Measurements from ENCODE around the gene ARID2.

ARID2 gene, protein sequence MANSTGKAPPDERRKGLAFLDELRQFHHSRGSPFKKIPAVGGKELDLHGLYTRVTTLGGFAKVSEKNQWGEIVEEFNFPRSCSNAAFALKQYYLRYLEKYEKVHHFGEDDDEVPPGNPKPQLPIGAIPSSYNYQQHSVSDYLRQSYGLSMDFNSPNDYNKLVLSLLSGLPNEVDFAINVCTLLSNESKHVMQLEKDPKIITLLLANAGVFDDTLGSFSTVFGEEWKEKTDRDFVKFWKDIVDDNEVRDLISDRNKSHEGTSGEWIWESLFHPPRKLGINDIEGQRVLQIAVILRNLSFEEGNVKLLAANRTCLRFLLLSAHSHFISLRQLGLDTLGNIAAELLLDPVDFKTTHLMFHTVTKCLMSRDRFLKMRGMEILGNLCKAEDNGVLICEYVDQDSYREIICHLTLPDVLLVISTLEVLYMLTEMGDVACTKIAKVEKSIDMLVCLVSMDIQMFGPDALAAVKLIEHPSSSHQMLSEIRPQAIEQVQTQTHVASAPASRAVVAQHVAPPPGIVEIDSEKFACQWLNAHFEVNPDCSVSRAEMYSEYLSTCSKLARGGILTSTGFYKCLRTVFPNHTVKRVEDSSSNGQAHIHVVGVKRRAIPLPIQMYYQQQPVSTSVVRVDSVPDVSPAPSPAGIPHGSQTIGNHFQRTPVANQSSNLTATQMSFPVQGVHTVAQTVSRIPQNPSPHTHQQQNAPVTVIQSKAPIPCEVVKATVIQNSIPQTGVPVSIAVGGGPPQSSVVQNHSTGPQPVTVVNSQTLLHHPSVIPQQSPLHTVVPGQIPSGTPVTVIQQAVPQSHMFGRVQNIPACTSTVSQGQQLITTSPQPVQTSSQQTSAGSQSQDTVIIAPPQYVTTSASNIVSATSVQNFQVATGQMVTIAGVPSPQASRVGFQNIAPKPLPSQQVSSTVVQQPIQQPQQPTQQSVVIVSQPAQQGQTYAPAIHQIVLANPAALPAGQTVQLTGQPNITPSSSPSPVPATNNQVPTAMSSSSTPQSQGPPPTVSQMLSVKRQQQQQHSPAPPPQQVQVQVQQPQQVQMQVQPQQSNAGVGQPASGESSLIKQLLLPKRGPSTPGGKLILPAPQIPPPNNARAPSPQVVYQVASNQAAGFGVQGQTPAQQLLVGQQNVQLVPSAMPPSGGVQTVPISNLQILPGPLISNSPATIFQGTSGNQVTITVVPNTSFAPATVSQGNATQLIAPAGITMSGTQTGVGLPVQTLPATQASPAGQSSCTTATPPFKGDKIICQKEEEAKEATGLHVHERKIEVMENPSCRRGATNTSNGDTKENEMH (N-terminal part only)

DNA sequence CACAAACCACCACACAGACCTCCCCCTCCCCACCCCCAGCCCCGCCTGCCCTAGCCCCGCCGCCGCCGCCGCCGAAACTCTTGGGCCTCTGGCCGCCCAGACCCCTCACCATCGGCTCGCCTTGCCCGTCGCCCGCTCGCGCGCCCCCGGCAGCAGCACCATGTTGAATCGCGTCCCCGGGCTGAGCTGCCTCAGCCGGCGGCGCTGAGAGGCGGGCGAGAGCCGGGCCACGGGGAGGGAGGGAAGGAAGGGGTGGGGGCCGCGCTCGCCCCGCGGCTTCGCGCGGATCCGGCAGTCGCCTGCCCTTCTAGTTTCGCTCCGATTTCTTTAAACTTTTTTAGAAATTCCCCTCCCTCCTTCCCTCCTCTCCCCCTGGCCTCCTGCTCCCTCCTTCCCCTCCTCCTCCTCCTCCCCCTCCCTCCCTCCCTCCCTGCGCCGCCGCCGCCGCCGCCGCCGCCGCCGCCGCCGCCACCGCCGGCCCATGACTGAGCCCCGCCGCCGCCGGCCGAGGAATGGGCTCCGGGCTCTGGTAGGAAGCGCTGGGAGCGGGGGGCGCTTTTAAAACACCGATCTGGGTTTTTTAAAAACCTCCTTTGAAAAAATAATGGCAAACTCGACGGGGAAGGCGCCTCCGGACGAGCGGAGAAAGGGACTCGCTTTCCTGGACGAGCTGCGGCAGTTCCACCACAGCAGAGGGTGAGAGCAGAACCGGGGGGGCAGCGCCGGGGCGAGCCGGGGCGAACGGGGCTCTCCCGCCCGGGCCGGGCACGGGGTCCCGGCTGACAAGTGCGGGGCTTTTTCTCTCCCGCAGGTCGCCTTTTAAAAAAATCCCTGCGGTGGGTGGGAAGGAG is at the start of gene ARID2:
Gene ARID2, plus strand, starts transcription at position 474 of the 851 bp plus-strand sequence. Its CDS starts 131 bp downstream, at position 605.
- peak; percentile 36 to 56 for DNase-seq (ENCODE audit: low read depth in 1 of 2, low spot score in 1 of 2)

DNA sequence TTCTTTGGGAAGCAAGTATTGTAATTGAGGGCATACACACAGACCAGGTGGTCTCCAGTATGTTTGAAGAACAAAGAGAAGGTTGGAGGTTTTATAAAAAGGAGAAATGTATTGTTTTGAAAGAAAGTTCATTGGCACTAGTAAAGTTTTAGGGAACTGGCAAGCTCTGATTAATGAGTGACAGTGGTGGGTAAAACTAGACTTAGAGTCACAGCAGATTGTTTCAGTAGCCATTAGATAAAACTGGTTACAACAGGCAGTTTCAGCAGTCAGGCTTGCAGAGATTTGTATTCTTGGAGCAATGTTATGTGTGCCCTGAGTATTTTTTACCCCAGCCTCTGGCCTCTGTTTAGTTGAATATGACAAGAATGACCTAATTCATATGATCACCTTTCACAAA is 49.1 kb upstream of the ARID2 start:
- DNase-seq (ENCODE audit: low read depth in 1 of 2, low spot score in 1 of 2), result no peak

DNA sequence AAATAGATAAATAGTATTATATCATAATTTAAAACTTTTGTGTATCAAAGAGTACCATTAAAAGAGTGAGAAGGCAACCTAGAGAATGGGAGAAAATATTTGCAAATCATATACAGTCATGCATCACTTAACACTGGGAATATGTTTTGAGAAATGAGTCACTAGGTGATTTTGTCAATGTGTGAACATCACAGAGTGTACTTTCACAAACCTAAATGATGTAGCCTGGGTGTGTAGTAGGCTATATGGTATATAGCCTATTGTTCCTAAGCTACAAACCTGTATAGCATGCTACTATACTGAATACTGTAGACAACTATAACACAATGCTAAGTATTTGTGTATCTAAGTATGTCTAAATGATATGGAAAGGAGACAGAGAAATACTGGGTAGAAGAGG is 48.0 kb upstream of the ARID2 start:
- no peak for DNase-seq (ENCODE audit: low read depth in 1 of 2, low spot score in 1 of 2)

DNA sequence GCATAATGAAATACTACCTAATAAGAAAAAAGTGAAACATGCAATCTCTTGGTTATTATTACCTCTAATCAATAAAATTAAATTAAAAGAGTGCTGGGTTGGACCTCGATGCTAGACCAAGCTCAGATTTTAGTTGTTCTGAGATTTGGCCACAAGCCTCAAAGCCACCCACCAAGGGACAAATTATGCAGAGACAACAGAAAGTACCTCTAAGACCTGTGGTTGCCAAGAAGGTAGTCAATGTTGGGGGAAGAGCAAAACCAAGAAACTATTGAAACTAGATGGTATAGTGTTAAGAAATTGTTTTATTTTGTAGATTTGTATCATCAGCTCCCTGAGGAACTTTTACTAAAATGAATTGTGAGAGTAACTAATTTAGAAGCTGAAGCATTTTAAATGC is 43.8 kb upstream of the ARID2 start:
- DNase-seq (ENCODE audit: low read depth in 1 of 2, low spot score in 1 of 2), result no peak

DNA sequence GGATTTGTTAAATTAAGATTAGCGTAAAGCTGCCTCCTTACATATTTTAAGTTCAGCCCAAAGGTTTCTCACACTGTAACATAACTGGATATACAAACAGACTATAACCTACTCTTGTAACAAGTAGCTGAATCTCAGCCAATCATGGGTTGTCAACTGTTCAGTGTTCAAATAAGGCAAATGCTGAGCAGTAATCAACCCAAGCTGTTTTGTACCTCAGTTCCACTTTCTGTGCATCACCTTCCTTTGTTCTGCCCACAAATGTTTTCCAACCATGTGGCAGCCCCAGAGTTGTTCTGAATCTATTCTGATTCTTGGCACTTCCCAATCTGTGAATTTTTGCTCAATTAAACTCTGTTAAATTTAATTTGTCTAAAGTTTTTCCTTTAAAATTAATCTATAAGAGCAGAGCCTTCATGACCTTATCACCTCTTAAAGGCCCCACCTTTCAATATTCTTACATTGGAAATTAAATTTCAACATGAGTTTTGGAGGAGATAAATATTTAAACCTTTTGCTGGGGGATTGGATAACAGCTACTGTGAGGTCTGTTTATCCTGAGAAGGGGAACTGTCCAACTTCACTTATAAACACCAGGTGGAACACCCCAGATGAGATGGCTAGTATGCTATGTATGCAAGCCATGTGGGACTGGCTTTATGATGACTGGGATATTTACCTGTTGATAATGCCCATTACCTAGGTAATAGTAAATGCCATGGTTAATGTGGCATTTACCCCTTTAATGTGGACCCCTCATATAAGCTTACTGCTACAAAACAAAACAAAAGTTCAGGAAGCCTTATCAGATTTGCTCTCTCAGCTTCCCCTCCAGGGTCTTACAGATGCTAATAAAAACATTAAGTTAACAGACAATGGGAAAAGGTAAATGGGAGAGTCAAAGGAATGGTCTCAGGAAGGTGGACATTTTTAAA is 42.2 kb upstream of the ARID2 start:
- DNase-seq (ENCODE audit: low read depth in 1 of 2, low spot score in 1 of 2), result no peak

DNA sequence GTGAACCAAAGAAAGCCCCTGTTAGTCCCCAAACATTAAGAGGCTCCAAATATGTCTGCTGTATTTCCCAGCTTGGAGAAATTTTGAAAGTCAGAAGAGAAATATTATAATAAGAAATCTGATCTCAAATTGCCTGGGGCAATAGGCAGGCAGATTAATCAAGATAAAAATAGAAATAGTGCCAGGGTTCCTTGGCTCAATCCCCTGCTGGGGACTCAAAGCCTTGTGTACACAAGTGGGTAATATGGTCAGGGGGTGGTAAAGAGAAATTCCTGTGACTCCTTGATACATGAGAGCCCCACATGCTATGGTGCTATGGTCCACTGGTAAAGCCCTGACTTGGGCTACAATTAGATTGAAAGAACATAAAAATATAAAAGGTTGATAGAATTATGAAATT is 41.3 kb upstream of the ARID2 start:
- no peak for DNase-seq (ENCODE audit: low read depth in 1 of 2, low spot score in 1 of 2)

DNA sequence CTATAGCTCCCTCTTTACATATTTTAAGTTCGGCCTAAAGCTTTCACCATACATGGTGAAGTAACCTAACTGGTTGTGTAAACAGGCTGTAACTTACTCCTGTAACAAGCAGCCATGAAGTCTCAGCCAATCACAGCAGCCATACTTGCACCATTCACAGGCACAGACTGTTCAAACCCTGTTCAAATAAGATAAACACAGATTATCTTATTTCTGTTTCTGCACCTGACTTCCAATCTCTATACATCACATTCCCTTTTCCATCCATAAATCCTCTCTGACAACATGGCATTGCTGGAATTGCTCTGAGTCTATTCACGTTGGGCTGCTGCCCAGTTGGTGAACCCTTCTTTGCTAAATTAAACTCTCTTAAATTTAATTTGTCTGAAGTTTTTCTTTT is 34.5 kb upstream of the ARID2 start:
- DNase-seq (ENCODE audit: low read depth in 1 of 2, low spot score in 1 of 2), result no peak

DNA sequence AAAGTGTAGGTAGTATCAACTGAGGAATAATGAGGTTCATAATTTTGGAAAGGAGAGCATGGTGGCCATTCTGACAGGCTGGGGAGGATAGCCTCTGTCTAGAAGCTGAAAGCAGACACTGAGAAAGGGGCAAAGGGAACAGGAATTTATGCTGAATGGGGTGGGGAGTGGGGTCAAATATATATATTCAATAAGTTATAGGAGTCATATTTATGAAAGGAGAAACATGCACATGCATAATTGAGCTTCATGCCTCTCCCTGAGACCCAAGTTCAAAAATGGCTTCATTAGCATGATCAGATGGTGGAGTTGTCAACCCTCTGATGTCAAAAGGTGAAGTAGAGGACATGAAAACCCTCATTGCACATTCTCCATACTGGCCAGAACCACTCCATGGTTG is 33.9 kb upstream of the ARID2 start:
- no peak for DNase-seq (ENCODE audit: low read depth in 1 of 2, low spot score in 1 of 2)

DNA sequence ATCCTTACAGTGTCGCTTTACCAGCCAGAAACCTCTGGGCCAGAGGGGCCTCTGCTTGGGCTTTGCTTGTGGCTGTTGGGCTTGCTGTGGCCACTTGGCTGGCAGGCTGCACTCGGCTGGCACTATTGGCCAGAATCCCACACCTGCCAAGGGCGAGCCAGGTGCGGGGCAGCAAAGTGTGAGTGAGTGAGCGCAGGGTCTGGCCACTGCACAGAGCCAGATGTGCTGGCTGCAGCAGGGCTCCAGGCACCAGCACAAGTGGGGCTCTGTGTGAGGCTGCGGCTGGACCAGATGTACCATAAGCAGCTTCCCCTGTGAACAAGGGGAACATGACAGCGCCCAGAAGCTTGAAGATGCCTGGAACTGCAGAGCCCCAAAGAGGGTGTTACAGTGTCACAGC is 33.5 kb upstream of the ARID2 start:
- DNase-seq (ENCODE audit: low read depth in 1 of 2, low spot score in 1 of 2), result no peak

DNA sequence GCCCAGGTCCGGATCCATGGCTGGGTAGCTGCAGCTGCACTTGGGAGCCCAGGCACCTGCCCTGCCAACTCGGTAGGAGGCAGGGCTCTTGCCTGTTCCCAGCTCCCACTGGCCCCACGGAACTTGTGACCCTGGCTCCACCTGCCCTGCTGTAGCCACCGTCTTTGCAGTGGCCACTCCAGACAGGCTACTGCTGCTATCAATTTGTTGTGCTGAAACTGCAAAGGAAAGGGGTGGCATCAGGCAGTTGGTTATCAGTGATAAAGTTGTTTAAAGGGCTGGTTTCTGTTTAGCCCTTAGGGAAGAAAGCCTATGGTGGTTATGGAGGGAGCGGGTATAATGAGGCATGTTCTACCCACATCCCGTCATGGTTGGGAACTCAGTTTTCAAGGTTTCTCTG is 32.1 kb upstream of the ARID2 start:
- DNase-seq (ENCODE audit: low read depth in 1 of 2, low spot score in 1 of 2), result no peak

DNA sequence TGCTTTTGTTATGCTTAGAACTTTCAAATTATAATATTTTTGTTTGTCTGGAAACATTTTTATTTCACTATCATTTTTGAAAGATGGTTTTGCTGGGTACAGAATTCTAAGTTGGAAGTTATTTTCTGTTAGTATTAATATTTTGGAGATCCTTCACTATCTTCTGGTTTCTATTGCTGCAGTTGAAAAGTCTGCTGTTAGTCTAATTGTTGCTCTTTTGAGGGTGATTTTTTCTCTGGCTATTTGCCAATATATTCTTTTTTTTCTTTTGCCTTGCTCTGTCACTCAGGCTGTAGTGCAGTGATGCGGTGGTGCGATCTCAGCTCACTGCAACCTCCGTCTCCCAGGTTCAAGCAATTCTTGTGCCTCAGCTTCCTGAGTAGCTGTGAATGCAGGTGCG is 28.2 kb upstream of the ARID2 start:
- no peak for DNase-seq (ENCODE audit: low read depth in 1 of 2, low spot score in 1 of 2)

DNA sequence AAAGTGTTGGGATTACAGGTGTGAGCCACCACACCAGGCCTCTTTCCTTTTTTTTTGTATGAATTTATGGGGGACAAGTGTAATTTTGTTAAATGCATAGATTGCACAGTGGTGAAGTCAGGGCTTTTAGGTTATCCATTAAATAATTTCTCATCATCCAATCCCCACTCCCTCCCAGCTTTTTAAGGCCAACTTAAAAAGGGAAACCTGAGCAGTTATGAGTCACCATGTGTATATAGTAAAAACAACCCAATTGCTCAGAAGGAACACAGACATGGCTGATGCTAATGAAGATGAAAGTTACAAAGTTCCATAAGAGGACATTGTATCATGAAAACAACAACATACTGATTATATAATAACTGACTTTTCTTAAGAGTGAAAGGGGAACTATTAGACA is 25.6 kb upstream of the ARID2 start:
- no peak for DNase-seq (ENCODE audit: low read depth in 1 of 2, low spot score in 1 of 2)

DNA sequence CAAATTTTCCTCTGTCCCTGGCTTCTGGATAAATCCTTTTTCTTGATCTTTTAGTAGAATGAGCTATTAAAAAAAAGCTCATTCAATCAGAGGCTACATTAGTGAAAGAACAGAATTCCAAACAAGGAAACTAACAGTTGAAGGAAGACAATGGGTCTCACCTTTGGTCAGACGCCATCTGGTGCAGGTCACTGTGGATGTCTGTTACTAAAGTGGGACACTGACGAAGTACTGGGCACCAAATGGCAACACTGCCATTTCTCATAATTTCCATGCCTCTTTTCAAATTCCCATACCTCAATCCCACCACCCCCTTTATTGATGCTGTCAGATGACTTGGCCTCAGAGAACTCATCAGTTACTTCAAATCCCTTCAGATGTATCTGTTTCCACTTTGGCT is 24.5 kb upstream of the ARID2 start:
- no peak for DNase-seq (ENCODE audit: low read depth in 1 of 2, low spot score in 1 of 2)

DNA sequence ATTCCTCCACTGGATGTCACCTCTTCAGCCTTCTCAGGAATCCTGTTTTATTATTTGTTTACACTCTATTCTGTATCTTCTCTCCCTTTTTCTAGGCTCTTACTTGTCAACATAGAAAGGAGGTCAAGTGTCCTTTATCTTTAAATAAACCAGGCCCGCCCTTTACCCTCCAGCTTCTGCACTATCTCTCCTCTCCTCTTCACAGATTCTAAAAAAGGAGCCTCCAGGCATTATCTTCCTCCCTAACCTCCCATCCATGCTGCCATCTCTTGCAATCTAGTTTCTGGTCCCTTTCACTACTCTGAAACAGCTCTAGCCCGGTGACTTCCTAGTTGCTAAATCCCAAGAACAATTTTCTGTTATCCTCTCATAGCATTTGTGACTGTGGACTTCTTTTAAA is 24.1 kb upstream of the ARID2 start:
- DNase-seq (ENCODE audit: low read depth in 1 of 2, low spot score in 1 of 2), result no peak

DNA sequence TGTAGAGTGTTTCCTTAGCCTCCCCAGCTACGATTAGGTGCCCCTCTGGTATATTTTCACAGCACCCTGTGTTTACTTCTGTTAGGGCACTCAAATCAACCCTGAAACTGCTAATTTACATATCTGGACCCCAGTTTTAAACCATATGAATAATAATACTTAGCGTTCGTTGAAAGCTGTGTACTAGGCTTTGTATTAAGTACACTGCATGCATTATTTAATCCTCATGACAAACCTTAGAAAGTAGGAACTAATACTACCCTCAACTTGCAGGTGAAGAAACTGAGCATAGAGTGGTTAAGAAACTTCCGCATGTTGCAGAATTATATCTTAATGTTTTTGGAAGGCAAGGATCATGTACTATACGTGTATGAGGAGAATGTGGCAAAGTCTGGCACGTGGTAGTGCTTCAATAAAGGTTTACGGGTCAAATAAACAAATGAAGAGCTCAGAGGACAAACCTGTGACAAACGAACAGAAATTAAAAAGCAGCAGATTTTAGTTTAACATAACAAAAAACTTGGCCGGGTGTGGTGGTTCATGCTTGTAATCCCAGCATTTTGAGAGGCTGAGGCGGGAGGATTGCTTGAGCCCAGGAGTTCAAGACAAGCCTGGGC is 22.2 kb upstream of the ARID2 start:
- DNase-seq (ENCODE audit: low read depth in 1 of 2, low spot score in 1 of 2), result no peak

DNA sequence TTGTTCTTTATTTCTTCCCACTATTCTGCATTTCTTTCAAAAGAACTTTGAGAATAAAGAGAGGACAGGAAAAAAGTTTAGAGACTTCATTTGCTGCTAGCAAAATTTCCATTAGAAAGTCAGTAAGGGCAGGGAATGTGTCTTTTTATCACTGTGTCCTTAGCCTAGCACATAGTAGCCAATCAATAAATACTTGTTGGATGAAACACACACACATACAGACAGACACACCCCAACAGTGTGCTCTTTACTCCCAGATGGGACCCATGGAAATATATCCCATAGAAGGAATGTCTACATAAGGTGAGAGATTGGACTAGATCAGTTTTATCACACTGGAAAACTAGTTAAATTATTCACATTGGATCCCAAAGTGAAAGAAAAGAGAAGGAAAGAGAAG is 21.1 kb upstream of the ARID2 start:
- DNase-seq (ENCODE audit: low read depth in 1 of 2, low spot score in 1 of 2), result no peak

DNA sequence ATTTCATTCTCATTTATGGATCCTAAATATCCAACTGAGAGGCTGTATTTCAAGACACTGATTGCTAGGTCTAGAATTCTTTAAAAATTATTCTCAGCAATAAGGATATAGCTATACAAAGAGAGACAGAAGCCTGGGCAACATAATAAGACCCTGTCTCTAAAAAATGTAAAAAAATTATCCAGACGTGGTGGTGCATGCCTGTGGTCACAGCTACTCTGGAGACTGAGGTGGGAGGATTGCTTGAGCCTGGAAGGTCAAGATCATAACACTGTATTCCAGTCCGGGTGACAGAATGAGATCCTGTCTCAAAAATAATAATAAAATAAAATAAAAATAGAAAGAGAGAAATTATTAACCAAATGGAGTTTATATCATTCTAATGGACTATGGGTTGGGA is 20.6 kb upstream of the ARID2 start:
- no peak for DNase-seq (ENCODE audit: low read depth in 1 of 2, low spot score in 1 of 2)

DNA sequence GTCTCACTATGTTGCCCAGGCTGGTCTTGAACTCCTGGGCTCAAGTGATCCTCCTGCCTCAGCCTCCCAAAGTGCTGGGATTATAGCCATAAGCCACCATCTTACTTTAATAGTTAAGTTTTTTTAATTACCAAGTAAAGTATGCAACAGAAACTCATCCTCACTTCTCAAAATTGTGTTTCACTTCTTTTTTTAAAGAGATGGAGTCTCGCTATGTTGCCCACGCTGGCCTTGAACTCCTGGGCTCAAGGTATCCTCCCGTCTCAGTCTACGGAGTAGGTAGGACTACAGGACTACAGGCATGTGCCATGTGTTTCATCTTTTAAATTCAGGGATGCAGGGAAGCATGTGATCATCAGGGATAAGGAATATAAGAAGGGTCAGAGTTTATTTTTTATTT is 17.2 kb upstream of the ARID2 start:
- no peak for DNase-seq (ENCODE audit: low read depth in 1 of 2, low spot score in 1 of 2)

DNA sequence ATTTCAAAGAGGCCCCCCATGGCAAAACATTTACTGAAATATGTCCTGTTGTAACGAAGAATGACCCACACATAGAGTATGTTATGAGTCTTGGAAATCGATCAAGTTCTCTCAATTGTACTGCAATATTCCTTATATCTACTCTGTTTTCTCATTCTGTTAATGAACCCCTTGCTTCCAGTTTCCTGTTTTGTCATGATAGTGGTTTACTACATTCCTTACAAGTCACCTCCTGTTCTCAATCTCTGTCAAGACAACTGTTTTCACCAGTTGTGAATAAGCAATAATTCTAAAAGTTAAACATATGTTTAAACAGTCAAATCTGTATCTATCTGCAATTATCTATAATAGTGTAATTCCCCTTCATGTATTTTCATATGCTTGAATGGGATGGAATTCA is 16.4 kb upstream of the ARID2 start:
- no peak for DNase-seq (ENCODE audit: low read depth in 1 of 2, low spot score in 1 of 2)

Data from stimulated activated CD4-positive, alpha-beta T cell treated with anti-CD3 and anti-CD28 coated beads, Interleukin-15, amount 100 ng/mL, for 1 hour (primary cell).